OCI-LY3 (cell line): ENCODE data around the gene CCDC85B.

ENCODE experiments used
- CTCF ChIP-seq: fragments of 200-600, 300-600 bp; sonication (generic); IDR thresholded peaks from 2 replicates; pipeline ENCODE4 v1.5.1; 2014; ENCODE audit warnings: antibody characterized with exemption, low read length, low read depth
- EZH2phosphoT487 ChIP-seq: fragments of 200-600 bp; shearing (Covaris generic); IDR thresholded peaks from 2 replicates; pipeline ENCODE4 v1.6.1; 2018; ENCODE audit warnings: antibody characterized with exemption, mixed run types, low read depth

DNA sequence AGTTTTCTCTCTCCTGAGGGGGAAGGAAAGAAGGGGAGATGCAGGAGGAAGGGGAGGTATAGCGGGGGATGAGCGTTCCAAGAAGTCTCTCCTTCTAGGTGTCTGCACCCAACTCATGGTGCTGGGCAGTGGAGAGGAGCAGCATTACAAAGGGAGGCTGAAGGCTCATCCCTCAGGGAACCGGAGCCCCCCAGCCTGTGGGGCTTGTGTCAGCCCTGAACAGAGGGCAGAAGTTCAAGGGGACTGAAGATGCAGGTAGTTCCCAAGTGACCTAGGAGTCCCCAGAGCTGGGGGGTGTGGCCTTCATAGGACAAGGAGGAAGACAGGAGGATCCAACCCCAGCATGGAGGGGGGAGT lies 26.6 kb downstream of the CCDC85B start:
- TF ChIP-seq CTCF = no peak
- no peak for TF ChIP-seq EZH2phosphoT487
